ENCODE data around the gene MEIS2.

MEIS2 gene

GRCh38 chr15:36960179-36960946 lies 140.0 kb downstream of the MEIS2 start:
- no peak for DNase-seq (ENCODE audit: low spot score)

DNA sequence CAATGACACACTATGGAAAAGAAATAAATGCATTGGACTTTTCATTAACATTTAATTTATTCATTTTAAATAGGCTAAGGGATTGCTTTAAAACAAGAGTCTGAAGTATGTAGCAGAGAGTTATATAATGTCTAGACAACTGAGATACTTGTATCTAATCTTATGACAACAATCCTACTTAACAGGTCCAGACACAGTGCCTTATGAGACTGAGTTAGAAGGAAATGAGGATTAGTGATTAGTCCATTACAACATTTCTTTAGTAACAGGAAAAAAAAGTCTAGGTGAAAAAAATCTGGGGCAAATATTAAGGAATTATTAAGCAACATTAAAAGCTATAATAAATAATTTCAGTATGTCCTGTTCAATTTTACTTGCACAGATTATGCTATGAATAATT lies 140.6 kb downstream of the MEIS2 start:
- no peak for DNase-seq (ENCODE audit: low spot score)

DNA sequence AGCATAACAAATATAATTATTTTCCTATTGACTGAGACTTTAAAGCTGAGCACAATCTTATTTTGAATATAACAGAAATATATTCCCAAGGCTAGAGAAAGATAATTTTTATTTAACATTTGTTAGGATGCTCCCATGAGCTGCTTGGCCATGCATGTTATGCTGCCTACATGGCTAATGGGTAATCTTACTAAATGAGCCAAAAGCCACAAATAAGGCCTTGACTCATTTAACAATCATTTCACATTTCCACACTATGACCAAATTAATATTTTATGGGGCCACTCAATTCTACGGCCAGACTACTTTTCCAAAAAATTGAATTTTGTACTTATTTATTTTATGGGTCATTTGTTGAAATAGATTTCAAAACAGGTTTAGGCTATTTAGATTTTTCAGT lies 141.7 kb downstream of the MEIS2 start:
- DNase-seq (ENCODE audit: low spot score): no peak

- DNase-seq (ENCODE audit: low spot score): no peak
Measured at GRCh38 chr15:36954486-36954885, 145.9 kb downstream of the MEIS2 start.

DNA sequence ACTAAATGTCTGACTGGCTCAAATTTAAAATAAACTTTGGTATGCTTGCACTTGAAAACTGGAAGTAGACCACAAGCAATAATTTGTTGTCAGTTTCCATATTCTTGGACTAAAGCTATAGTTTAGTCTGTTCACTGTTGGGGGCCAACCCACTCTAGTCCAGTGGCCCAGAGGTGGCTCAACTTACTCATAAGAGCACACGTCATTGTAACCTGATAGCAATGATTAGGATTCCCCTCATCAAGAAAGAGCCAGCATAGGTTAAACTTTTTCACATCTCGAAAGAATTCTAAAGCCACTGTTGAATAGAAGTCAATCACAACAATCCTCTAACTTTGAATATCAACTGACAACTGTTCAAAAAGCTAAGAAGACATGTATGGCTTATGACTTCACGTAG lies 147.0 kb downstream of the MEIS2 start:
- no peak for DNase-seq (ENCODE audit: low spot score)

- no peak for DNase-seq (ENCODE audit: low spot score)
Measured at GRCh38 chr15:36951731-36952247, 148.6 kb downstream of the MEIS2 start.

- no peak for DNase-seq (ENCODE audit: low spot score)
Measured at GRCh38 chr15:36950371-36950770, 150.0 kb downstream of the MEIS2 start.

GRCh38 chr15:36948982-36949381 lies 151.4 kb downstream of the MEIS2 start:
- DNase-seq (ENCODE audit: low spot score): no peak

GRCh38 chr15:36947035-36947719 lies 153.2 kb downstream of the MEIS2 start:
- DNase-seq (ENCODE audit: low spot score): no peak

DNA sequence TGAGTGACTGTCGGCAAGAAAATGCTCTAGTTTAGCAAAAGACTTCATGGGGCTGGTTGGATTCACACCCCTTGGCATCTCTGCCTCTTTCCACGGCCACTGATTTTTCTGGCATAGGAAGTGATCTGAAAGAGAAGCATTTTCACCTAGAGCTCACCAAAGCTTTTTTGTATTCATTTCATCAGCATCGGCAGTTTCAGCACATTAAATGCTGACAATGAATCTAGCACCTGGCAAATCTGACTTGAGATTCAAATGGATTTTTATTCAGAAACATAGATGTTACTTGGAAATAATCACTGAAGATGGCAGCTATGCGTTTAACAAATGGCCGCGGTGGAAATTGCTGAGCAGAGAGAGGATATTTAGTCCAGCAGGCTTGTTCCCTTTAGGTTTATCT lies 155.9 kb downstream of the MEIS2 start:
- no peak for DNase-seq (ENCODE audit: low spot score)

- no peak for DNase-seq (ENCODE audit: low spot score)
Measured at GRCh38 chr15:36943508-36944361, 156.6 kb downstream of the MEIS2 start.

DNA sequence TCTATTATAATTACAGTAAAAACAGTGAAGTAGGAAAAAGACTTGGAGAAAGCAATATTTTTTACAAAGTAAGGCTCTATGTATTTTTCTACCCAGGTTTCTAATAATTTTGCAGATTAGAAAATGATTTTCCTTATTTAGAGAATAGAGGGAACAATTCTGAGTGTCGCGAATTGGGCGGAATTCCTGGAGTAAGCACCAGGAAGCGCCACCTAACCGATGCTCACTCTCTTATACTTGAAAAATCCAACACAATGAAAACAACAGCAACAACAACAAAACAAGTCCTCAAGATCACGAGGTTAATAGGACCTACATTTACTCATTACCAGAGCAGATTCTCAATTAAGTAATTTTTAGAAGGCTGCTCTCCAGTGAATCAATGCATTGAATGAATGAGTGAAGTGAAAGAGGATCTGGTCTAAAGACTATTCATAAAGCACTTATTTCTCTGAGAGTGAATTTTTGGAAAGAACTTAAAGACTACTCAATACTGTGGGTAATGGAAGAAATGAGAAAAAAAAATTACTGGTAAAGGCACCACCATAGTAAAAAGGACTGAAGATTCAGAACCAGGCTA lies 158.0 kb downstream of the MEIS2 start:
- DNase-seq (ENCODE audit: low spot score): no peak

DNA sequence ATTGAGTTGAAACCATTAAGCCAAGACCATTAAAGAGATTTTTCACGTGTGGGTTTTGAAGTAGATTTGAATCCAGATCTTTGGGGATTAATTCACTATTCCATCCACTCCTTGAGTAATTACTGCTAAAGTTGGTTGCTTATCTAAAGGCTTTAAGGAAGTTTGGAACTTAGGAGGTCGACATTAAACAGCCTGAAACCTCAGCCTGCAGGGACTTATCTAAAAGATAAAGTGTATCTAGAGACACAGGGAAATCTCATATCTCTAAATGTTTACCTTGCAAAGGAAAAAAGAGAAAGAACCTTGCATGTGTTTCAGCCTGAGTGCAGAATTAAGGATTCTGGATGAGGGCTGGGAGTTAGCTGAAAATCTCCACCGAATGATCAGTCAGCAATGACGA lies 158.6 kb downstream of the MEIS2 start:
- no peak for DNase-seq (ENCODE audit: low spot score)

- DNase-seq (ENCODE audit: low spot score): no peak
Measured at GRCh38 chr15:36940636-36941260, 159.6 kb downstream of the MEIS2 start.

- no peak for DNase-seq (ENCODE audit: low spot score)
Measured at GRCh38 chr15:36940219-36940618, 160.1 kb downstream of the MEIS2 start.

DNA sequence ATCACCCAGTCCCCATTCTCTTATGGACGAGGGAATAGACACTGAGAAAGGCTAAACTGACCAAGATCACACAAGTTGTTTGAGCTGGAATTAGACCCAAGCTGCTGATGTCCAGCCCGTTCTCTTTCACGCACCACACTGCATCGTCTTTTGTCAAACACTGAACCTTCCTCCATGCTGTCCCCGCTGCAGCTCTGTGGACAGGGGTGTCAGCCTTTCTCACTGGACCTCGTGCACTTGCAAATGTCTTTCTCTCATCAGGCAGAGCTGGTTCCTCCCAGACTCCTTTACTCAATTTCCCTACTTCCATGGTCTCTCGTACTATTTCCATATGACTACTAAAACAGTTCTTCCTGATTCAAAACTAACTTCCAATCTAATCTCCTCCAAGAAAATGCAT lies 161.6 kb downstream of the MEIS2 start:
- DNase-seq (ENCODE audit: low spot score): no peak

DNA sequence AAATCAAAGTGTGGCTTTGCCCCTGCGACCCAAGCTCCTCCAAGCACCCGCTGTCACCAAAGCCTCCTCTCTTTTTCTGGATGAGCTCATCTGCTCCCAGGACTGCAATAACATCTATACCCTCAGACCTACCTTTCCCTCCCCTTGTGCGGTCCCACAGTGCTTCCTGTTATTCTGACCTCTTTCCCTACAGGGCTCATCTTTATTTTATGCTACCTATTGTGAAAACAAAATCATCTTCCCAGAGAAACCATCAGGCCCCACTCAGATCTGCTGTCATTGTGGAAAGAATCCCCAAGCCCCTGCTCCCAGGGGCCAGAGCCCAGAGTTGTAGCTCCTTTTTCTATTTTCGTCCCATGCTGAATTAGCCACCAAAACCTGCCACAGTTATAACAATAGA lies 162.2 kb downstream of the MEIS2 start:
- DNase-seq (ENCODE audit: low spot score): no peak

GRCh38 chr15:36936613-36937012 lies 163.7 kb downstream of the MEIS2 start:
- DNase-seq (ENCODE audit: low spot score): no peak

- DNase-seq (ENCODE audit: low spot score): no peak
Measured at GRCh38 chr15:36933255-36933990, 166.9 kb downstream of the MEIS2 start.

- DNase-seq (ENCODE audit: low spot score): no peak
Measured at GRCh38 chr15:36932070-36932469, 168.3 kb downstream of the MEIS2 start.

- no peak for DNase-seq (ENCODE audit: low spot score)
Measured at GRCh38 chr15:36931434-36931833, 168.9 kb downstream of the MEIS2 start.
